NCI-H187 treated with DMSO at 0.1 percent for 48 hours (cell line): Measurements from ENCODE around the gene USH2A.

ENCODE experiments used
- DNase-seq: peaks from one replicate; lab custom pipeline; 2025; lab: John Stamatoyannopoulos, UW

Gene USH2A

DNA sequence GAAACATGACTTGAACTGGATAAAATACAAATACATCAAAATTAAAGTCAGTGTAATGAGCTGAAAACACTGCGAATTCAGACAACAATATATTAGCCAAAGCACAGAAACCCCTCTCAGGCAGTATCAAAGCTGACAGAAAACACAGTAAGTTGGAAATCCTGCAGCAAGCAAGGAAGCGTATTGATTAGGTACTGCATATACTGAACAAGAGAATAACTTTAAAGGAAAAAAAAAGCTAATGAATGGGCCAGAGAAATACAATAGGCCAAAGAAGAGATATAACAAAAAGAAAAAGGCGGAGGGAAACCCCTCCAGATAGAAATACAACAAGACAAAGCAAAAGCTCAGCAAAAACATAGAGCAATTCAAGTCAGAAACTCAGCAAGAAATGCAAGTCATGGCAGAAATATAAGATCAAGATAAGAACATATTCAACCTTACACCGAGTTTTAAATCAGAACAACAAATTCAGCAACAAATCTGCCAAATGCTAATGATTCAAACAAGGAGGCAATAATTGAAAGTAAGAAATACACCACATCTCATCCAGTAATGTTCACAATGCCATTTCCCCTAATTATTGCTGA is 299.0 kb downstream of the USH2A start:
- DNase-seq = no peak

DNA sequence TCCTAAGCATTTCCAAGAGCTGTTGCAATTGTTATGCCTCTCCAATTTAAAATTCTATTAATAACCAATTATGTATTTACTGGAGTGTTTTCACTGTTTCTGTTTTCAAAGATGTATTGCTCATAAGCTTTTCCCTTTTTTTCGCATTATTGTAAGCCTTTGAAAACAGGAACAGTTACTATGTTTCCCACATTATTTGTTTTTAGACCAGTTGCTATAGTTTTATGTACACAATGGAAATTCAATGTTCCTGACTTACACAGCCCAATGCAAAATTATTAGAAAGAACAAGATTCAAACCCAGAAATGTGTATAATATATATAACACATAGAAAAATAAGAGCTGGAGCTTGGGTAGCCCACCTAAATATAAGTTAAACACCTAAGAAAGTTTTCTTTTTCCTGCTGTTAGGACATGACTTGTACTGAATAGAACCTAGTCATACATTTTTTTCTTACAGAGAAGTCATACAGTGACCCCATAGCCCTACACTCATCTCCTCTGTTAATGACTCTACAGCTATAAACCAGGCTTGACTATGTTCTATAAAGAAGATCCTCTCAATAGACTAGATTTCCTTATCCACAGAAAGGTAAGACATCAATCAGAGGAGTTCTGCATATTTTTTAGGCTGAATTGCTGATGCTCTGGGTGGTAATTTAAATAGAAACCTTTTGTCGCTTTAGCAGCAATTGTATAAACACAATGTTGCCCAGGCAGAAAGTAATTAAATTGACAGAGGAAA is 299.6 kb downstream of the USH2A start:
- DNase-seq = no peak

DNA sequence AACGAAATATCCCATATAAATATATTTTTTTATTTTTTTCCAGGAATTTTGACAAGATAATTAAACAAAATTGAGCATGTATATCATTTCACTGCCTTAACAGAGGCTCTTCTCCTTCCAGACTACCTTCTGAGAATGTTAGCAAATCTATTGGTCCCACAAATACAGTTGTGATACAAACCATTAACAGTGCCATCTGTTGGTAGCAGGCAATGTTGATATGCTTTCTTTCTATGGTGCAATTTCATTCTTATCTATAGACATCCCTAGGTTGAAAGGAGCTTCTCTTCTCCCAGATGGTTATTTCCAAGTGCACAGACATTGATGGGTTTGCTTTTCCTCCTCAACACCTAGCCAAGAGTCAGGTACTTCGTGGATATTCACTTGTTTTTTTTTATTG is 303.6 kb downstream of the USH2A start:
- no peak for DNase-seq

DNA sequence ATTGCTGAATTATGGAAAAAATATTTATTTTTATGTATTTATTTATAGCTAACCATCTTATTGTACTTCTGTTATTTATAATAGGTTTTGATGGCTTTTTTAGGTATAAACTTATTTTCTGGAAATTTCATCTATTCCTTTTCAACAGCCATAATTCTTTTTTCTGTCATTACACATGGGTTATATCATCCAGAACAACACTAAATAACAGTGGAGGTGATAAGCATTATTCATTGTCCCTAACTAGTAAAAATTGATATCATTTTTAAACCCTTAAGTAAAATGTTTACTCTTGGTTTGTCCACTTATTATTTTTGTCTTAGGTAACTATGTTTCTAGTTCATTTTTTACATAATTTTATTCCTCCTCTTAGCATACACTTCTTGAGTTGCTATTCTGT is 309.1 kb downstream of the USH2A start:
- DNase-seq = no peak

DNA sequence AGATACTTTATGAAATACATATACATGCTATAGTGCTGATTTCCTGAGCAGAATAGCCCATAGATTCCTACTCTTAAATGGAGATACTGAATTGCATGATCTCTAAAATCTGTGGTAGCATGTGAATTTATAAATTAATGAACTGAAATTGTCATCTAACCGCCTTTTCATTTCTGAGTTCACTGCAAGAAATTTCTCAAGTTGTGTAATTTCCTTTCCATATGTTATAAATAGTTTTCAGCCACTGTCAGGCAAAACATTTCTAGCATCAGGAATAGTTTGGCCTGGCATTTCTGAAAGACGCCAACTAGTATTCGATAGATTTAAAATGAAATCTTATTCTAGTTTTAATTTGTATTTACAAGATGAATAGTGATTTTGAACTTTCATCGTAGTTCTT is 310.1 kb downstream of the USH2A start:
- no peak for DNase-seq

DNA sequence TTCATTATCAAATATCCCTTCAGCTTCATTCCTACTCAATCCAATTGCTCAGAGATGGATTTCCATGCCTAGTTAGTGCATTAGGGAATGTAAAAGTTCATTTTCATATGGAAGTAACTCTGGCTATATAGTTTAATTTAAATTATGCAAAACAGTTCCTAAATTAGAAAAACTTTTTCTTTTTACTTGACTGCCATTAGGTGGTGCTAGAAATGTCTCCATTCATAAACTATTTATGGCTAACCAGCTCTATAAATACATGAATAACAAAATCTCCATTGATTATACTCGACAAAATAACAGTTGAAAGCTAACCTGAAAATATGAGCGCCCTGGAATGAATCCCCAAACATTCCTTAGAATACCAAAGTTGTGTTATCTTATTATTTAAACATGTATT is 311.4 kb downstream of the USH2A start:
- DNase-seq = no peak

DNA sequence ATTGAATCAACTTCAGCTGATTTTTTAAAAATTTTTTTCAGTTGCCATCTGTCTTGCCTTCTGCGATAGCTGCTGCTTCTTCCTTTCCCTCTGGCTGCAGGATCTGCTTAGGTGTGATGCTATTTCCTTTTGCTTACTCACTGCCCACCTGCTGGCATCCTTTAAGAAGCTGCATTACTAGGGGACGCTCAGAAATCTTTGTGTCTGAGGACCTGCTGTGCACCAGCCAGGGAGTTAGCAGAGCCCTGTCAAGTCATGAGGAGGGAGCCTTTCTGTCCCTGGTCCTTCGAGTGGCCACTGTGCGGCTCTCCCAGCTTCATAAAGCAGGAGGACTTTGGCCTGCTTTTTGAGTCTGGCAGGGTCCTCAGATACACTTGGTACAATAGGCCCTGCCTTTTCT is 327.8 kb downstream of the USH2A start:
- no peak for DNase-seq

DNA sequence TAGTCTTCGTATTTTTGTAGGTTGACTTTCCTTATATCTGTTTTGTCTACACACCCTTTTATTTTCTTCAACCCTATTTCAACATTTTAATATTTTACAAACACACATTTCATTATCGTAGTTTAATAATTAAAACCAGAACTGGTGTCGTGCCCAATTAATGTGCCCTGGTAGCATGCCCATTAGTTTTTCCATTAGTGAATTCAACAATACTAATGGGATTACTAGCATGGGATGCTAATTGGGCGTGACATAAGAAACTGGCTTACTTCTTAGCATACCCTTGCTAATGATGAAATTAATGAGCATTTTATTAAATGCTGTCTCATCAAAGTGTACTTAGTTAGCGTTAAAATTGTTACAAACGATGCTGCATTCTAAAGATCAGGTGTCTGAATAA is 332.7 kb downstream of the USH2A start:
- no peak for DNase-seq

DNA sequence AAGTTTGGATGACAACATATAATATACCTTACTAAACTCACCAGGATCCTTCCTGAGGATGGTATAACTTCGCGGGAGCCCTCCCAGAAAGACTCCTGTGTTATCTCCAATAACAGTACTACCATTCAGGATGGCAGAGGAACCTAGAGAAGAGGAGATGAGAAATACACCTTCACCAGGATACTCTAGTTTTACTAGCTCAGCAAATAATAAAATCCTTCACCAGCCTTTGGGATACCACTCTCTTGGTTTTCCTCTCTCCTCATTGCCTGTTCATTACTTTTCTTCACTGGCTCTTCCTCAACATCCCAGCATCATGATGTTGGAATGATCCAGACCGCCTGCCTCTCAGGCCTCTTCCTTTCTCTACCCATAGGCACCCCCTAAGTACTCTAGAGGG is 336.6 kb downstream of the USH2A start:
- DNase-seq = no peak

DNA sequence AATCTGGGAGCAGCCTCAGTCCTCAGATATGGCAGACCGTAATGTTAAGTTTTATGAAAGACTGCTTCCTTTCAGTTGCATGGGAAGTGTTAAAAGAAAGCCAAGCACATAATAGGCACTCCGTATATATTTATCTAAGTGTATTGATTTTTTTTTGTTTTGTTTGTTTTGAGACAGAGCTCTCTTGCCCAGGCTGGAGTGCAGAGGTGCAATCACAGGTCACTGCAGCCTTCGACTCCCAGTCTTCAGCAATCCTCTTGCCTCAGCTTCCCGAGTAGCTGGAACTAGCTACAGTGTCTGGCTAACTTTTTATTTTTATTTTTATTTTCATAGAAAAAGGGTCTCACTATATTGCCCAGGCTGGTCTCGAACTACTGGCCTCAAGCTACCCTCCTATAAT is 341.8 kb downstream of the USH2A start:
- DNase-seq = no peak

DNA sequence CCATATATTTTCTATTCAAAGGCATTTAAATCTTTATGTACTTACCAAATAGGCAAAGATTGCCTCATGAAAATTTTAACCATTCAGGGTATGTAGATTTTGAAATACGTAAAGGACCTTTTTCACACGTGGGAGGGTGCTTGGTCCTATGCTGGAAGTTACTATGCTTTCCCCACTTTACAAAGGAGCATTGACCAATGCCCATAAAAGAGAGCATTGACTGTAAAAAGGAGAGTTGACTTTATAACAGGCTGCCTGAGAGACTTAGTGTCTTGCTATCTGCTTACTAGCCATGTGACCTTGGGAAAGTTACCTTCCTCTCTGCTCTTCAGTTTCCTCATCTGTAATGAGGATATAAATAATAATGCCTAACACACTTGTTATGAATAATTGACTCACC is 346.5 kb downstream of the USH2A start:
- no peak for DNase-seq

DNA sequence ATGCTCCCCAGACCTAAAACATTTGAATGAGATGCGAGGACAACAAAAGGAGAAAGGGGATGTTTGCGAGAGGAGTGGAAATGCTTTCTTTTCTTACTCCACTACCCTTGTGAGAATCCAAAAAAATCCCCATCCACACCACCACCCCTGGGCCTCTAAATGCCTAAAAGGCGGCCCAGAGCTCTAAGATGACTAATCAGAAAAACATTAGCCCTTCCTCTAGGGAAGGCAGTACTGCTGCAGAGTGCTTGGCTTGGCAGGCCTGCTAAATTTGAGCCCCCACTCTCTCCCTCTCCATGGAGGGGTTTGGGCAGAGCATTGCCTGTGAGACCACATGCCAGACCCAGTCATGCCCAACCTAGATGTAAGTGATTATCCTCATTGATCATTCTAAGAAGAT is 347.9 kb downstream of the USH2A start:
- no peak for DNase-seq

DNA sequence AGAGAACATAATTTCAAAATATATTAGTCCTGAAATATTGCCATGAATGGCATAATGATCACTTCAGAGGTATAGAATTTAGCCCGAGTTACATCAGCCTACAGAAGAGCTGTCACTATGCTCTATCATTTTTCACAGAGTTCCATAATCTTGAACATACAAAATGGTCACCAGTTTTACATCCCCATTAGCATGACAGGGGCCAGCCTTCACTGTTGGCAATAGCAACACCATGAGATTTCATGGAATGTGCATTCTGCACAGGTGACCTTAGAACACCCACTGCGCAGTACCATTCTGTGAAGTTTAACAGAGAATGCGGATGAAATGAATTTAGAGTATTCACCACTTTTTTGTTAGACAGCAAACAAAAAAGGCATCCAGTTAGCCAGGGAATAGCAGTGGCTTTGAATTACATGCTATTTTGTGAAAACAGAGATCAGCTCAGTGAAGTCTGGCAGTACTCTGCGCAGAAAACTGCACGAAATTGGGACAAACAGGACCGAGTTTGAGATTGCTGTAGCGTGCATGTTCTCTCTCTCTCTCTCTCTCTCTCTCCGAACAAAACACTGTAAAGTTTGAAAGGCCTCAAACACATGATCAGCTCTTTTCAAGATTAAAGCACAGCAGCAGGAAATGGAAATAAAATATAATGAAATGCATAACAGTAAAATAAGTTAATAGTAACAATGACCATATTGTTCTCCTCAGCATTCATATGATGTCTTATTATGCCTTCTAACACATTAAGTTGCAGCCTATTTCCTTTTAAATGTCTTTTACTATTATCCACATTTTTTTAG is 349.3 kb downstream of the USH2A start:
- no peak for DNase-seq

DNA sequence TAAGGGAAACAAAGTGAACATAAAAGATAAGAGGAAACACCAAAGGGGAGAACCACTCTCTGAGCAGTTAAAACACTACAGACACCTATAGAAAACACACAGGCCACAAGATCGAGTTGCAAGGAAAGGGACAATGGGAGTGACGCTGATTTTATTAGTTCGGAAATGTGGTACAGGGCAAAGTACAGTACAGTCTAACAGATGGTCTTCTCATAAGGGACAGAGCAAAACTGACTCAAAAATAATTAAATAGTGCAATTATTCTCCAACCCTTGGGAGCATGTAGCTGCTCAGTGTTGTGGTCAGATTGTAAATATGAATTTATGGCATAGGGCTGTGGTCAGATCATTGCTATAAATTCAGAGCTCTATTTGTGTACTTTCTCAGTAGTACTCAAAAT is 352.0 kb downstream of the USH2A start:
- no peak for DNase-seq

DNA sequence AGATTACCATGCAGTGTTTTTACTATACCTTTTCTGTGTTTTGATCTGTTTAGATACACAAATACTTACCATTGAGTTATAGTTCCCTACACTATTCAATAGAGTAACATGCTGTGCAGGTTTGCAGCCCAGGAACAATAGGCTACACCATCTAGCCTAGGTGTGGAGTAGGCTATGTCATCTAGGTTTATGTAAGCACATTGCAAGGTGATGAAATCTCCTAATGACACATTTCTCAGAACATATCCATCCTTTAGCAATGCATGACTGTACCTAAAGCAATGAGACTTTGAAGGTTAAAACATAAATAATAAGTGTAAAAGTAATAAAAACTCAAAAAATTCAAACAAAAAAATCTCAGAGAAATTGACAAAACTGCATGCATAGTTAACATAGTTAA is 358.6 kb downstream of the USH2A start:
- no peak for DNase-seq

DNA sequence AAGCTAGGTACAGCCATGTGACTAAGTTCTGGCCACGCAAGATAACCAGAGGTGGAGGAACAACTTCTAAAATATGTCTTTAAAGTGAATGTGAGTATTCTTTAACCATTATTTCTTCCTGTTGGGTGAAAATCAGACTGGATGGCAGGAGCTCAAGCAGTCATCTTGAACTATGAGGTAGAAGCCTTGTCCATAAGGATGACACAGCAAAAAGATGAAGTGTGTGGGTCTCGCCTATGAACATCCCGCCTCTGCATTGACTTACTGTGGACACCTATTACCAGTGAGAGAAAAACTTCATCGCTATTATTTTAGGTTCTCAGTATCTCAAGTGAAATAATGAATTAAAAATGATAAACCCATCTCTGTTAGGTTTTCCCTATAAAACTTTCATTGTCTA is 365.3 kb downstream of the USH2A start:
- no peak for DNase-seq

DNA sequence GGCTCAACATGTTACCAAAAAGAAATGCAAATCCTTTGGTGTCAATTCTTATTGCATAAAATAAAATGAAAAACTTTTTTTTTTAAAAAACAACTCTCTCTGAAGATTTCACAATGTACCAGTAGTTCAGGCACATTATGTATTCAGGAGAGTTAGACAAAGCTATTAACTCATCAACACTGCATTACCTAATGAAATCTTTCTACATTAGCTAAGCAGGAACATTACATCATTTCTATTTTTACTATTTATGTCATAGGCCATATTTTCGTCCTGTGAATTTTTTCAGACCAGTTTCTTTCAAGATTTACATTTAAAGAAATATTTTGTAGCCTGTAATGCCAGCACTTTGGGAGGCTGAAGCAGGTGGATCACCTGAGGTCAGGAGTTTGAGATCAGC is 366.2 kb downstream of the USH2A start:
- DNase-seq = no peak

DNA sequence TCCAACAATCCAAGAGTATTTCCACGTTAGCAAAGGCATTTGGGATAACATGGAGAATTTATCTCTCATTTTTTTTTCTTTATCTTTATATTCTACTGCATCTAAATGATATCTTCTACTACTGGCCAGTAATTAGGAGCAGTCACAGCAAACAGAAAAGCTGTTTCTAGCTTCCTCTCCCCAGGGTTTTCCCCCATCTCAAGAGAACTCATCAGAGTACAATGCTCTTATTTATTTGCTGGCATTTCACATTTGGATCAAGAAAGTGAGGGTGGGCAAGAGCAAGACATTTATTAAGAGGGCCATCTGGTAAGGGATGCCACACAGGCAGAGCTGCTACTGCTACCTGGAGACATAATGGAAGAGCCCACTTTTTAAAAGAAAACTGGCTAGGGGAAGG is 368.2 kb downstream of the USH2A start:
- no peak for DNase-seq

DNA sequence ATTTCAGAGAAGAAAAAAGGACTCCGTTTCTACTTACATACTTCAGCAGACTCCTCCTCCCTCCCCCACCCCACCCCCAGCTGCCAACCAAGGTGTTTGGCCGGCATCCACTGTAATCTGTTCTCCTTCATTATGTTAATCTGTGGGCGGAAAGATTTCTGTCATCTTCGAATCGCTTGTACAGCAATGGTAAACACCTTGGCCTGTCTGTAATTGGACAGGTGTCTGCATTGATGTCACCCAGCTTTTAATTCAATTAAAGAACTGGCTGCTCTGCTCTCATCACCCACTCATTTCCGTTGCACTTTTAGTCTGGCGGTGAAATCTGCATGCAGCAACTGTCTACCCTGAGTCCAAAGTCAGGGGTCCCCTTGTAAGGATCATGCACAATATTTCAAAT is 368.6 kb downstream of the USH2A start:
- DNase-seq = no peak

DNA sequence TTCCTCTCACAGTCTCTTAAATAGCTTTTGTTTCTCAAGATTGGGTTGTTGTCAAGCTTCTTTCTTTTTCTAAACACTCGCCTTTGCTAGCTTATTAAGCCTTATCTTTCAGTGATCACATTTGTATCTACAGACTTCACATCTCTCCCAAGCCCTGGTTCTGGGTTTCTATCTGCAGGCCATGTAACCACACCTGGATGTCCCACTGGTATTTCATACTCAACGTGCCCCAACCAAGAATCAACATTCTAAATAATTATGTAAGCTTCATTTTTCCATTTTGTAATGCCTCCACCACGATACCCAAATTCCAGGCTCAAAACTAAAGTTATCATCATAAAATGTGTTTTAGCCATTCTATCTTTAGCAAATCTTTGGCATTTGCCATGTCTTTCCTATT is 372.2 kb downstream of the USH2A start:
- no peak for DNase-seq

DNA sequence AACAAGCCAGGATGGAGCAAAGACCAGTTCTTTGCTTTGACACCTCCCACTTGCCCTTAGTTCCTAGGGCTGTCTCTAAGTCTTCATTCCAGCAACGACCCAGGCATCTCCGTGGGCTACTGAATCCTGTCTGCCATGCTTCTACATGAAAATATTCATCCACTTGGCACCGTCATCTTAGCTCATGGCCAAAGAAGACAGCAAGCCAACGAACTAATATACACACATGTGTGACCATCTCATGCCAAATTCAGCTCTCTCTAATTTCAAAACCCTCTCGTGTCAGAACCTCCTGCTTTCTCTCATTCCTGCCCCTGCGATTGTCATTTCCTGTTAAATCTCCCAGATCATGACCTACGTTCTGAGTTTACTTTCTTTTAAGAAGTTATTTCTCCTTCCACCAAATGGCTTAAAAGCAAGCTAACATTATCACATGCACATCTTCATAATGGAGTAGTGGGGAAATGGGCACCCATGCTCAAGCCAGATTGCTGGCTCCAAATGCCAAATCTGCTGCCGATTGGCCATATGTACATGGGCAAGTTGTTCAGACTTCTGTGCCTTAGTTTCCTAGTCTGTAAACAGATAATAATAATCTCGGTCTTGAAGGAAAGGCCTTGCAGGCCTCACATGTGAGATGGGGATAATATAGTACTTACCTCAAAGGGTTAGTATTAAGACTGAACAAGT is 373.4 kb downstream of the USH2A start:
- no peak for DNase-seq

DNA sequence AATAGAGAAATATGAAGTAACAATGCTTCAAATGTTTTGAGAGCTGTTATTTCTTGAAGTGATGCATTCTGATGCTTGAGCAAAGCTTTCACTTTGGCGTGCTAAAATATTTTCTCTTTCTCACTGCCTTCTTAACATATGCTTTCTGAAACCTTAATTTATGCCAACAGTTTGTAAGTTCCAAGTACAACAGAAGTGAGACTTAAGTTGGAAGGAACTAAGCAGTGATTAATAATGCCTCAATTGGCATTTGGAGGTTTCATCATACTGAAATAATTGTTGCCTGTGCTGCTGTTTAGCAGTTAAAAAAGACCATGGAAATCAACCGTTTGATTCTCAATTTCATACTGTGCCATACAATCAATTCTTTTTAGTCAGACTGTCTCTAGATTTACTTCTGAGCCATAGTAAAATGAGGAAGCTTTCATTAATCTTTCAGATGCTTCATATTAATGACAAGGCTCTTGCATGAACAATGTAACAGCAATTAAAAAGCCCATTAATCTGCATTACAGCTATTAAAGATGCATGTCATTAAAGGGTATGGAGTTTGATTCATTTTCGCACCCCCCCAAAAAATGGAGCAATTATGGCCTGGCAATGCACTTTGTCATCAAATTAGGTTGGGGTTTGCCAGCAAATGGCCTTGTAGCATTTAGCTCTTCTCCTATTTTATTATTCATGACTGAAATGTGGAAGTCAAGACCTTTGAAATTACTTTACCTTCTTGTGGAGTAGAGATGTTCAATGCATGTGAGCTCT is 375.3 kb downstream of the USH2A start:
- DNase-seq = no peak
